Gastrocnemius medialis (tissue), 4 donors: ENCODE results near the gene SERINC5.

ENCODE experiments used
- POLR2A ChIP-seq, 2 donors: fragments of 450-650 bp; IDR thresholded peaks; one replicate each; pipeline ENCODE4 v1.6.1; 2017; ENCODE audit warnings: antibody characterized with exemption in 2 of 2, mild to moderate bottlenecking in 2 of 2, moderate library complexity in 2 of 2
- TF ChIP-seq, protein P1 (sequence below), 5 experiments: fragments of 450-650 bp in 3 of 5; fragments of 200-600 bp in 2 of 5; sonication (generic) in 2 of 5; IDR thresholded peaks in 4 of 5; conservative IDR thresholded peaks in 1 of 5; 1 replicate in 4 of 5; 2 replicates in 1 of 5; pipeline ENCODE4 v1.5.1; 2016 to 2019; ENCODE audit warnings: antibody characterized with exemption in 5 of 5, mild to moderate bottlenecking in 3 of 5, moderate library complexity in 3 of 5

DNA sequence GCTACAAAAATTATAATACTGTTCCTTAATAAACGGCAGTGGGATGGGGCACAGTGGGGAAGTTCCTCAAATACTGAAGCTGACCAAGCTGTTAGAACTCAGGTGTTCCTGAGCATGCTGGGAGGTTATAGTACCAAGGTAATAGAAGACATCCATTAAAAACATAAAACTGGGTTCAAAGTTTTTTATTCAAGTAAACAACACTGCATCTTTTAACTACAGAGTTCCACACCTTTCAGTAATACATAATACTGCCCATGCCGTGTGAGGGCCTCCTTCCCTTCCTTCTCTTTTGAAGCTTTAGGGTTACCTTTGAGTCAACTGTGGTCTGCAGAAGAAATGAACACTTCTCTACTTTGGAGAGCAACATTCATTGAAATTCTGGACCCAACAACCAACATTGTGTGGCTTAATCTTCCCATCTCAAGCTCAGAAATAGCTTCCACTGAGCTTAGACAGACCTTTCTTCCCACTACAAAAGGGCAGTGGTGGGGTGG, 43.6 kb downstream of the SERINC5 start:
- TF ChIP-seq, protein P1, sequence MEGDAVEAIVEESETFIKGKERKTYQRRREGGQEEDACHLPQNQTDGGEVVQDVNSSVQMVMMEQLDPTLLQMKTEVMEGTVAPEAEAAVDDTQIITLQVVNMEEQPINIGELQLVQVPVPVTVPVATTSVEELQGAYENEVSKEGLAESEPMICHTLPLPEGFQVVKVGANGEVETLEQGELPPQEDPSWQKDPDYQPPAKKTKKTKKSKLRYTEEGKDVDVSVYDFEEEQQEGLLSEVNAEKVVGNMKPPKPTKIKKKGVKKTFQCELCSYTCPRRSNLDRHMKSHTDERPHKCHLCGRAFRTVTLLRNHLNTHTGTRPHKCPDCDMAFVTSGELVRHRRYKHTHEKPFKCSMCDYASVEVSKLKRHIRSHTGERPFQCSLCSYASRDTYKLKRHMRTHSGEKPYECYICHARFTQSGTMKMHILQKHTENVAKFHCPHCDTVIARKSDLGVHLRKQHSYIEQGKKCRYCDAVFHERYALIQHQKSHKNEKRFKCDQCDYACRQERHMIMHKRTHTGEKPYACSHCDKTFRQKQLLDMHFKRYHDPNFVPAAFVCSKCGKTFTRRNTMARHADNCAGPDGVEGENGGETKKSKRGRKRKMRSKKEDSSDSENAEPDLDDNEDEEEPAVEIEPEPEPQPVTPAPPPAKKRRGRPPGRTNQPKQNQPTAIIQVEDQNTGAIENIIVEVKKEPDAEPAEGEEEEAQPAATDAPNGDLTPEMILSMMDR (IDR thresholded peaks at IDR 0.05 in 4 of 5, conservative IDR thresholded peaks at IDR 0.05 in 1 of 5) = no peak
- no peak for TF ChIP-seq POLR2A (IDR thresholded peaks at IDR 0.05)
